ENCODE measurements around the gene ATRX.

- TF ChIP-seq, protein P1, sequence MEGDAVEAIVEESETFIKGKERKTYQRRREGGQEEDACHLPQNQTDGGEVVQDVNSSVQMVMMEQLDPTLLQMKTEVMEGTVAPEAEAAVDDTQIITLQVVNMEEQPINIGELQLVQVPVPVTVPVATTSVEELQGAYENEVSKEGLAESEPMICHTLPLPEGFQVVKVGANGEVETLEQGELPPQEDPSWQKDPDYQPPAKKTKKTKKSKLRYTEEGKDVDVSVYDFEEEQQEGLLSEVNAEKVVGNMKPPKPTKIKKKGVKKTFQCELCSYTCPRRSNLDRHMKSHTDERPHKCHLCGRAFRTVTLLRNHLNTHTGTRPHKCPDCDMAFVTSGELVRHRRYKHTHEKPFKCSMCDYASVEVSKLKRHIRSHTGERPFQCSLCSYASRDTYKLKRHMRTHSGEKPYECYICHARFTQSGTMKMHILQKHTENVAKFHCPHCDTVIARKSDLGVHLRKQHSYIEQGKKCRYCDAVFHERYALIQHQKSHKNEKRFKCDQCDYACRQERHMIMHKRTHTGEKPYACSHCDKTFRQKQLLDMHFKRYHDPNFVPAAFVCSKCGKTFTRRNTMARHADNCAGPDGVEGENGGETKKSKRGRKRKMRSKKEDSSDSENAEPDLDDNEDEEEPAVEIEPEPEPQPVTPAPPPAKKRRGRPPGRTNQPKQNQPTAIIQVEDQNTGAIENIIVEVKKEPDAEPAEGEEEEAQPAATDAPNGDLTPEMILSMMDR (IDR thresholded peaks at IDR 0.05), result no peak
- TF ChIP-seq EZH2phosphoT487 (IDR thresholded peaks at IDR 0.05), result no peak
Measured at GRCh38 chrX:77731821-77732419, 54.1 kb downstream of the ATRX start.
